Caki2 (cell line): ENCODE data around the gene EYS. TPM values are rescaled to one million over a fixed set of nuclear protein-coding genes. Genes with fewer than 3 reads are reported as not detected.
"Not testable (repeated sequence)": the region's sequence is repeated elsewhere in the genome, so short reads cannot be mapped to it uniquely, and the experiment has no call there.

Experiments used
- DNase-seq: peaks from one replicate; pipeline ENCODE4 v3.0.0-alpha.2; 2015; ENCODE audit warnings: low read depth
- in situ Hi-C: cut with HindIII; loops from 2 replicates; pipeline ENCODE4 v1.10.0; 2016; ENCODE audit warnings: low sequenced_read_pairs, low pct_unique_long_range_greater_than_20kb, mixed read lengths
- total RNA-seq: library from RNA; depleted of rRNA; stranded (reverse); fragments of >200 nt; shearing (Covaris generic); gene quantifications from 2 replicates; pipeline ENCODE4 v1.2.3, GENCODE V29; 2014; ENCODE audit warnings: low replicate concordance

Gene EYS
- total RNA-seq, 1 experiment from 2014 or later: not detected

DNA sequence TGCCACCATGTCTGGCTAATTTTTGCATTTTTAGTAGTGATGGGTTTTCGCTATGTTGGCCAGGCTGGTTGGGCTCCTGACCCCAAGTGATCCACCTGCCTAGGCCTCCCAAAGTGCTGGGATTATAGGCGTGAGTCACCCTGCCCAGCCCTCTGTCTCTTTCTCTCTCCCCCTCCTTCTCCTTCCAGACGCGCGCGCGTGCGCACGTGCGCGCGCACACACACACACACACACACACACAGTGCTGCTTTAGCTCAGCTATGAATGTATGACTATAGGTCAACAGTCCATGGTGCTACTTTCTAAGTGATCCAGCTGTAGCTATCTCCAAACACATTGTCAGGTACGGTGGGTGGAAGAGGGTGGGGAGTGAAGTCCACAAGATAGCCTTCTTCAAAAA is 1621.9 kb downstream of the EYS start:
- no peak for DNase-seq
- in situ Hi-C loops: no loop called here

DNA sequence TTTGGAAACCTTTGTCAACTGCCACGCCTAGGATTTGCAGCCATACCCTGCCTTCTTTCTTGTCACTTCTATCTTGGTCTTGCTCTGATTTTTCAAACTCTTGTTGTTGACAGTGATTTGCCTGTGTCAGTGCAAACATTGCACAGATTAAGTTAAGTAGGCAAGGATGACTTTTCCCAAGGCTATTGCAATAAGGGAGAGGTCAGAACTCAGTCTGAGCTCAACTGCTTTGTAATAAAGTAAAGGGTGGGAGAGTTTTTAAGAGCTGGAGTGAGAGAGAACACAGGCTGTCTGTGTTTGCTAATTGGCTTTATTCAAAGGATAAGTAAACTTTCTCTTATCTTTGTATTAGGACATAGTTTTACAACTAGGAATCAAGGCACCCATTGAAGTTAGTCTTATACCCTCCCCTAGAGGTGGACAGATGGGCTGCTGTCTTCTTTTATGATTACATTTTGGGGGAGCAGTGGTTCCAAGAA is 1622.8 kb downstream of the EYS start:
- in situ Hi-C loops: no loop called here
- no peak for DNase-seq

DNA sequence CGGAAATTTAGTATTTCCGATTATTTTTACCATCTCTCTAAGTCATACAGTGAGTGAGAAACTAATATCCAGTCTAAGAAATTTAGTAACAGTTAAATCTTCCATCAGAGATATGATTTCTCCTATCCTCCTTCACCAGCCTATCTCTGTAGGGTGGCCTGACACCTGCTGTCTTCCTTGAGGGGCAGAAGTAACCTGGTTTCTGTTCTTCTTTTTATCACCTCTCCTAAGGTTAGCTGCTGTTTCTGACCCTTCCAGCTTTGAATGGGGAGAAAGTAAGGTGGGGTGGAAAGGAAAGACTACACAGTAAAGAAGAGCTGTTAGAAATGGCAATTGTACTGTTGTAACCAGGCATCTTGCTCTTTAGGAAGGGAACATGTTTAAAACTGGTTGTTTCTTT is 1623.8 kb downstream of the EYS start:
- no peak for DNase-seq
- in situ Hi-C loops: no loop called here

DNA sequence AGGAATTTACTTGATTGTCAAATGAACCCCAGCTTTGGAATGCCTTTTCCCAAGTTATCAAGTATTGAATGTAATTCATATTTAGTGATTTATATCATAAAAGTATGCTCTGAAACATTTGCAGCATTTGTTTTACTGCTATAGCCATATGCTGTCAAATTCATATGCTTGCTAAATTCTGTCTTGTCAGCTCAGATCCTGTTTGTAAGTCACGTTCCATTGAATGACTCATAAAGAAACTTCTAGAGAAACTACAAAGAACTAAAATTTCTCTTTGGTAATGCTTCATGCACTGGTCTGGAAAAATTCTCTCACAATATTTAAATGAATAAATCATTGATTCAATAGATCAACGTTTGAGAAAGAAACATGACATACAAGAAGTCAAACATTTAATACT is 1625.6 kb downstream of the EYS start:
- DNase-seq: no peak
- in situ Hi-C loops: no loop called here

DNA sequence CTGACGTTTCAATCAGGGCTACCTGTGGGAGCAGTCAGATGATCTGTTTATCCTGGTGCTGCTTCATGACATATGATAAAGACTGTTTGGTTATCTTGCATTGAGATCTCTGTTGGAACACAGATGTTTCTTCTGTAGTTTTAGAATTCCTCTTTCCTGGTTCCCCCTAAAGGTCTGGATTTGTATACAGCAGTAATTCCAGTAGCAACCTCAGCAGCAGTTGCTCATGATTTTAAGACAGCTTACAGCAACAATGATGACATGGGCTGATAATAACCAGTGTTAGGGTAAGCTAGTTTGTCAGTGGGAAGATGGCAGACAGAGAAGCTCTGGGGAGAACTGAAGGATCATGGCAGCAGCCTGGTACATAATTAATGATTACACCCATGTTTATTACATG is 1632.0 kb downstream of the EYS start:
- in situ Hi-C loops: no loop called here
- DNase-seq: no peak

DNA sequence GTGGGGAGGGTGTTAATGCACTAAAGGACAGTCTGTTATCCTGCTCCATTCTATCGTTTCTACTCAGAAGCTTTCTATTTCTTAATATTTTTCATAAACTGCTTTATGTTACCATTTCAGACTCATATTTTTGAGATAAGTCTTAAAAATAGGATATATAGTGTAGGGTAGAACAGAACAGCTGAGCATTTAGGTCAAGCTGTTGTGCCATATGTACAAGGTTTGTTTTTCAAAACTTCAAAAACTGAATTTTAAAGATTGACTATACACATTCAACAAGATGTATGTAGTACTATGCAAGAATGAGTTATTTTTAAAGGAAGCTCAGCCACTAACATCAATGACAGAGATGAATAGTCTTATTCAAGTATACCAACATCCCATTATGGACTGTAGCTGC is 1634.3 kb downstream of the EYS start:
- in situ Hi-C loops: no loop called here
- DNase-seq: no peak

DNA sequence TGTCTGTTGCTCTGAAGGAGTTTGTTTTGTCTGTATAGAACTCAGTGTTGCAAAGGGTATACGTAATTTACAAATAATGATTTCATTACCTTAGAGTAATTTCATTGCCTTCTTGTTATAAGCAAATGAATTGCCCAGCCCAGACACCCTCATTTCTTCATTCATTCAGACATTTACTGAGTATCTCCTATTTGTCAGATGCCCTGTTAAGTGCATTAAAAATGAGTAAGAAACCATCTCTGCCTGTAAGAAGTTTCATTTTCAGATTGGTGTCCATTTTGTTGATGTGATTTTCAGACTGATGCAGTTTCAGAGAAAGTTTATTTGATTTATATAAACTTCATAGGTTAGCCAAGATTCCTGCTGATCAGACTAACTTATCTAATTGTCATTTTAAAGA is 1642.1 kb downstream of the EYS start:
- no peak for DNase-seq
- in situ Hi-C loops: no loop called here

DNA sequence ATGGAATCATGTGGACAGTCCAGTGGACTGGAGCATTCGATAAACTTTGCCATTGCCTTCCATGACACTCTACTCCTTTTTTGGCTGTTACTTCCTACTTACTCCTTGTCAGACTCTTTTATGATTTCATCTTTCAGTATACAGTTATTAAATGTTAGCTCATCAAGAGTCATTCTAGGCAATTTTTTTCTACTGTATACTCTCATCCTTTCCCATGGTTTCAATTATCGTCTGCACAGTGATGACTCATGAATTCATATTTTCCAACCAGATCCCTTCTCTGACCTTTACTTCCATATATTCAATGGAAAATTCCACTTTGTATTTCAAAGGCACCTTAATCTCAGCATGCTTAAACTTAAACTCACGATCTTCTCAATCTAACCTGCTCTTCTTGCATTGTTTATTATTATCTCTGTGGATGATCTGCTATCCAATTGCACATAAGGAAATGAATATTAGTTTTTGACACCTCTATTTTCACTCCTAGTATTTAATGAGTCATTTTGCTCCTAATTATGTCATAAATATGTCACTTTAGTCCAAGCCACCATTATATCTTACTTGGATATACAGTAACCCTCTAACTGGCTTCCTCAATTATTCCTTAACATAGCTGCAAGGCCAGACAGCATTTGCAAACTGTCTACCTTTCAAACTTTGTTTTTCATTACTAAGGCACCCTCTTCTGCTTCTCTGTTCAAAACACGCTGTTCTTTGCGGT is 1643.9 kb downstream of the EYS start:
- peak; percentile 11 for DNase-seq
- in situ Hi-C loops: no loop called here

DNA sequence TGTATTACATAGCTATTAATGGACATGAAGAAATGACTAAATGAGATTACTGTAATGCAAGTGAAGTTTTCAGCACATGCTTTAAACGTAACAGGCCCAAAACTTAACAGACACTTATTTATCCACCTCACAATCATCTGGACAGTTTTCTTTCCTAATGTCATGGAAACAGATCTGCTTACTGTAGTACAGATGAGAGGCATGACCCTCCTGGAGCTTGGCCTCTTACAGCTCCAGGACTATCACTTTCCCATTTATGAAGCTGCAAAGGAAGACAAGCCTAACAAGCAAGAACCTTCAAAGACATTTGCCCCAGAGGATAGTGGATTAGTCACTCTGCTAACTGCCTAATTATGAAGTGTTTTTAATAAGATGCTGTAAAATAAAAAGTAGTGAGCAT is 1652.2 kb downstream of the EYS start:
- in situ Hi-C loops: no loop called here
- no peak for DNase-seq

DNA sequence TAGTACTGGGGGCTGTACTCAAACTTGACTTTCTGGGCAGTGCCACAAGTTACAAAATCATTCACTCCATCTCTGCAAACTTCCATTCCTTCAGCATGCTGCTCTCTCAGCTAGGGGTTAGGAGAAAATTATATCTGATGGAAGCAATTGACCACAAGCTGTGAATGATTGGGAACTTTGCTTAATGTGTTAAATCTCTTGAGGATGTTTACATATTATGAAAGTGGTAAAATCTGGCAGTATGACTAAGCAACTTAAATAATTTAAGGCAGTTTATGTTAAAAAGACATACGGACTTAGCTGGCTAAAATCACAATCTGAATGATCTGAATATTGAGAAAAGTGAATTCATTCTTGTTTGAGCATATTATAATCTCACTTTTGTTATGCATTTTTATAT is 1656.4 kb downstream of the EYS start:
- DNase-seq: no peak
- in situ Hi-C loops: no loop called here

DNA sequence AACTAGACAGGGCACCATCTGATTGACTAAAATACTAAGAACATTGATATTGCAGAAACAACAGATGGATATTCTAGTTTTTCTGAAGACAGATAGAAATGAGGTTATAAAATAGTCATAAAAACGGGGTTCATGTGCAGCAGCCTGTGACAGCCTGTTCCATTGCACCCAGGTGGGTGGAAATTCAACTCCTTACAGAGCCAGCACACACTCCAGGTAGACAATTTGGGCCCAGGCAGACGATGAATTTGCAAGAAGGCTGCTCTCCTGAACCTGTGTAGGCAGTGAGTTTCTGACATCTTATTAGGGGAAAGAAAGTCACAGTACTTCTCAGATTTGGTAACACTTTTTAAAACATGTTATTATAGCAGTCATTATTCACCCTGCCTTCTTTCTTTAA is 1657.3 kb downstream of the EYS start:
- DNase-seq: no peak
- in situ Hi-C loops: no loop called here

DNA sequence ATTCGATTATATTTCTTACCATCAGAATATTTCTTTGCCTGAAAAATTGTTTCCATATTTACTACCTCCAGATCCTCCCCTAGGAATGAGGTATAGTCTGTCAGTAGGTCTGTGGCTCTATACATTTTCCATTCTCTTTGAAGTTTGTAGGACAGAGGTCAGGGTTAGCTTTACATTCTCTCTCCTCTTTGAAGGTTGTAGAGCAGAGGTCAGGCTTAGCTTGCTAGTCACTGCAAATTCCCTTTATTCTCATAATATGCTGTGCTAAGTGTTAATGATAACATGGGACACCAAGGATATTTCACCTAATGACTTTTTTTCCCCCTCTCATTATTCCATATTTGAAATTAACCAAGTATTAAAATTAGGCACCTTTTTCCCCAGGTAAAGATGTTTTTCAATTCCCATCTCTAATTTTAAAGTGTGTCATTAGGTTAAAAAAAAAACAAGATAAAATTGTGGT is 1660.2 kb downstream of the EYS start:
- no peak for DNase-seq
- in situ Hi-C loops: no loop called here

DNA sequence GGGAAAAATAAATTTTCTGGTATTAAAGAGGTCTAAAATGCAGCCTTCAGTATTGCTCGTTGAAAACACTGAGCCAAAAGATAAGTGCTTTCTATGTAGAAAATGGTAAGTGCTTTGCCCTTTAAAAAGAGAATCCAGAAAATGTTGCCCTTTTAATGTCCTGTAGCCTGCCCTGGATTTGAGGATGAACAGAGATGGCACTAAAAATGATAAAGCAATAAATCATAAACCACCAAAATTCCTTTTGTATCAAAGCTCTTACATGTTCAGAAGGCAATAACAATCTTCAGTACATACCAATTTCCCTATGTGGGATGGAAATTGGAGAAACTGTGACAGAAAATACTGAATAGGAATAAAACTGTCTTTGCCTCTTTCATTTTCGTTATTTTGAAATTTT is 1665.7 kb downstream of the EYS start:
- DNase-seq: no peak
- in situ Hi-C loops: no loop called here

DNA sequence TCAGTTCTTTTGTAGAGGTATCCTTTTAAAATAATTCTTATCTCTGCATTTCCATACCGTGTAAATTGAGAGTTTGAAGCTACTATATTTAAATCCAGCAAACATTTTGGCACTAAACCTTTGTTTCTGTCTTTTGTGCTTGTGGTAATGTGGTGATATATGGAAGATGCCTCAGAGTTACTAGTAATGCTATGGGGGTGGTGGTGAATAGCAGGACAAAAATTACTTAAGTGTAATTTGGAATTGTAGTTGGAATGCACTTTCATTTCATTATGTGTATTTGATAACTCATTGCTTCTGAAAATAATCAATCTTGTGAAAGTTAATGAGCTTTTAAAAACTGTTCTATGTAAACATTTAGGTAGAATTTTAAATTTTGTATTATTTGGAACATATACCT is 1666.9 kb downstream of the EYS start:
- in situ Hi-C loops: no loop called here
- no peak for DNase-seq

DNA sequence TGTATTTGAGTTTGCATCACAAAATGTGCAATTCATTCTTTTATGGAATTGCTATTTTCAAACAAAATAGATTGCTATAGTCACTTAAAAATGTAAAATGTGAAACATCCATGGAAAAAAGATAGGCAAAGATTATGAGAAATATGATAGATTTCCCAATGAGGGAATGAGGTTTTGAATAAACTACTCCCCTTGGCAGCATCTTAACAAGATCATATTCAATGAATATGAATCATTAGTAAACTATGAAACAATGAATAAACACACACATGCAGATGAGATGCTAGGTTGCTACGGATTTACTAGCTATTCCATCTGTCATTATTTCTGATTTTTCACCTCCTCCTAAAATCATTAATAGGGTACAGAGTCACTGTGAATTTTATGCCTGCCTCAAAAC is 1669.6 kb downstream of the EYS start:
- in situ Hi-C loops: no loop called here
- DNase-seq: no peak

DNA sequence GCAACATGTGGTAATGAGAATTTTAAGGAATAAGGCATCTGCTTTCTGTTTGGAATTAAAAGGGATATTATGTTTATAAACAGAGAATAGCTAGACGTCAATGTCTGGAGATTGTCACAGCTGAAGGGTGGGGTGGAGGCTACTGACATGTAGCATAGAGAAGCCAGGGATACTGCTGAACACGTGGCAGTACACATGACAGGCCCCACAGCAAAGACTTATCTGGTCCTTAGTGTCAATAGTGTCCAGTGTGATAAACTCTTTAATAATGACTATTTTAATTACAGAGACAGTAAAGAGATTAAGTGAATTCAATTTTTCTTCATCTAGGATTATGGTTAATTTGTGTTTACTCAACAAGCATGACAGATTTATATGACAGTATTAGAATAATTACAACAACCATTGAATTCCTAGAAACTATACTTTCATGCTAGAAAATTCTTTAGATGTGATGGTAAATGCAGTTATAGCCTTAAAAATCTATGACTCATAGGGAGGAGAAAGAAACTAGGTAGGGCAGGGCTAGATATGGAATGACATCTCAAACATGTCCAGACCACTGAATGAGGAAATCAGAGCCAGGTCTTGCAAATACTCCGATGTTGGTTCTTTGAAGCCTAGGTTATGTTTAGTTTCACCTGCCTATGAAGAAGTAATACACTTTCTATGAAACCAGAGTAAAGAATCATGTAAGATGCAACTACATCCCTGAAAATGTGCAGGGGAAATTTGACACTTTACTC is 1671.9 kb downstream of the EYS start:
- in situ Hi-C loops: no loop called here
- no peak for DNase-seq

DNA sequence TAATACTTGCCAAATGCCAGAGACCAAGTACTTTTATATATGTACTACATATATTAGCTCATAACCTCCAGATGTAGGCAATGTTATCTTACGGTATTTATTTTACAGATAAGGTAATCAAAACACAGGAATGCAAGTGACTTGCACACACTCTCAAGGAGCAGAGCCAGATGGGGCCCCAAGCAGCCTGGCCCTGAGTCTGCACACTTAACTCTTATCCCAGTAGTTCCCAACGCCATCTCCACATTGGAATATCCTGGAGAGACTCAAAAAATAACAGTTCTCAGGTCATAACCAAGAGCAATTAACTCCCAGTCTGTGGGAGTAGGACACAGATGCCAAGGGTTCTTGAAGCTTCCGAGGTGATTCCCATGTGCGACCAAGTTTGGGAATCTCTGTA is 1672.7 kb downstream of the EYS start:
- in situ Hi-C loops: no loop called here
- no peak for DNase-seq

DNA sequence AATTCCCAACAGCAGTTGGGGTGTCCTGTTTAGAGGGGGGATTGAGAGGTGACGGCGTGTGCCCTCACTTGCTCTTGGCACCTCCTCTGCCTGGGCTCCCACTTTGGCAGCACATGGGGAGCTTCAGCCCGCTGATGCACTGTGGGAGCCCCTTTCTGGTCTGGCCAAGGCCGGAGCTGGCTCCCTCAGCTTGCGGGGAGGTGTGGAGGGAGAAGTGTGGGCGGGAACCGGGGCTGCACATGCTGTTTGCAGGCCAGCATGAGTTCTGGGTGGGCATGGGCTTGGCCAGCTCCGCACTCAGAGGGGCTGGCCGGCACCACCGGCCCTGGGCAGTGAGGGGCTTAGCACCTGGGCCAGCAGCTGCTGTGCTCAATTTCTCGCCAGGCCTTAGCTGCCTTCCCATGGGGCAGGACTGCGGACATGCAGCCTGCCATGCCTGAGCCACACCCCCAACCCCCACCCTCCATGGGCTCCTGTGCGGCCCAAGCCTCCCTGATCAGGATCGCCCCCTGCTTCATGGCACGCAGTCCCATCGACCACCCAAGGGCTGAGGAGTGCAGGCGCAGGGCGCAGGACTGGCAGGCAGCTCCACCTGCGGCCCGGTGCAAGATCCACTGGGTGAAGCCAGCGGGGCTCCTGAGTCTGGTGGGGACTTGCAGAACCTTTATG is 1675.9 kb downstream of the EYS start:
- DNase-seq, in situ Hi-C loops: not testable (repeated sequence)

DNA sequence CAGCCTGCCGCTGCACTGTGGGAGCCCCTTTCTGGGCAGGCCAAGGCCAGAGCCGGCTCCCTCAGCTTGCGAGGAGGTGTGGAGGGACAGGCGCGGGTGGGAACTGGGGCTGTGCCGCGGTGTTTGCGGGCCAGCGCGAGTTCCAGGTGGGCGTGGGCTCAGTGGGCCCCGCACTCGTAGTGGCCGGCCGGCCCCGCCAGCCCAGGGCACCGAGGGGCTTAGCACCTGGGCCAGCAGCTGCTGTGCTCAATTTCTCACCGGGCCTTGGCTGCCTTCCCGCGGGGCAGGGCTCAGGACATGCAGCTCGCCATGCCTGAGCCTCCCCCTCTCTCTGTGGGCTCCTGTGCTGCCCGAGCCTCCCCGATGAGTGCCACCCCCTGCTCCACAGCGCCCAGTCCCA is 1683.3 kb downstream of the EYS start:
- in situ Hi-C loops: no loop called here
- no peak for DNase-seq
